Common myeloid progenitor, CD34-positive (primary cell): ENCODE data around the gene ANKRD11.

Source experiments
- CTCF ChIA-PET: fragments of 350-600 bp; sonication (Branson Sonifier 250); formaldehyde crosslinking; loops from one replicate; lab custom pipeline; 2021; ENCODE audit warnings: antibody characterized with exemption; lab: Charles Lee
- POLR2A ChIA-PET: fragments of 350-600 bp; sonication (Branson Sonifier 250); formaldehyde crosslinking; loops from one replicate; lab custom pipeline; 2021; ENCODE audit warnings: antibody characterized with exemption; lab: Charles Lee
- DNase-seq, 3 donors: peaks; one replicate each; pipeline versions ENCODE4 v3.0.0 to v3.0.0-alpha.2; 2013
- H3K27ac ChIP-seq, 2 experiments: 1 replicate in 1 of 2; 2 replicates in 1 of 2; pipeline ENCODE4 v1.7.0; 2013; ENCODE audit warnings: inconsistent platforms in 2 of 2, low read length in 2 of 2, mild to moderate bottlenecking in 2 of 2, low read depth in 1 of 2, moderate library complexity in 1 of 2; ENCODE audit not compliant: severe bottlenecking in 2 of 2, insufficient read depth in 1 of 2, poor library complexity in 1 of 2
- H3K27me3 ChIP-seq, 5 experiments: replicated peaks in 2 of 5; 1 replicate in 3 of 5; 2 replicates in 2 of 5; pipeline versions ENCODE4 v1.6.1 to v1.7.0; 2013; ENCODE audit warnings: low read length in 4 of 5, mild to moderate bottlenecking in 2 of 5, moderate library complexity in 2 of 5, inconsistent platforms in 1 of 5; ENCODE audit not compliant: insufficient read depth in 5 of 5, control insufficient read depth in 4 of 5
- H3K36me3 ChIP-seq, 4 experiments: 1 replicate in 2 of 4; 2 replicates in 2 of 4; pipeline versions ENCODE4 v1.6.1 to v1.7.0; 2013; ENCODE audit warnings: low read length in 3 of 4, control low read depth in 1 of 4, mild to moderate bottlenecking in 1 of 4; ENCODE audit not compliant: control insufficient read depth in 4 of 4, insufficient read depth in 4 of 4
- H3K4me1 ChIP-seq, 4 experiments: 1 replicate in 3 of 4; 2 replicates in 1 of 4; pipeline versions ENCODE4 v1.6.1 to v1.7.1; 2013; ENCODE audit warnings: low read length in 3 of 4, mild to moderate bottlenecking in 3 of 4, control low read depth in 1 of 4, inconsistent platforms in 1 of 4, moderate library complexity in 1 of 4; ENCODE audit not compliant: control insufficient read depth in 4 of 4, insufficient read depth in 4 of 4; ENCODE audit errors: control extremely low read depth in 1 of 4
- H3K4me3 ChIP-seq, 7 experiments: 1 replicate in 4 of 7; 2 replicates in 3 of 7; pipeline versions ENCODE4 v1.5.1 to v1.7.0; 2013; ENCODE audit warnings: mild to moderate bottlenecking in 7 of 7, low read length in 6 of 7, moderate library complexity in 6 of 7, inconsistent platforms in 2 of 7, low read depth in 2 of 7, control low read depth in 1 of 7; ENCODE audit not compliant: insufficient read depth in 4 of 7, control insufficient read depth in 1 of 7; ENCODE audit errors: extremely low read depth in 1 of 7
- H3K9me3 ChIP-seq, 5 experiments: 1 replicate in 4 of 5; 2 replicates in 1 of 5; pipeline versions ENCODE4 v1.6.1 to v1.7.1; 2013; ENCODE audit warnings: low read length in 4 of 5, mild to moderate bottlenecking in 2 of 5, inconsistent platforms in 1 of 5, low read depth in 1 of 5, moderate library complexity in 1 of 5; ENCODE audit not compliant: control insufficient read depth in 4 of 5, insufficient read depth in 2 of 5; ENCODE audit errors: control extremely low read depth in 1 of 5
- WGBS: methylation state at CpG from one replicate; pipeline ENCODE4 v1.1.5; 2013; ENCODE audit not compliant: insufficient coverage; 5-methylcytosine and 5-hydroxymethylcytosine counted together

The ANKRD11 gene

GRCh38 chr16:89411335-89411850 is 79.0 kb downstream of the ANKRD11 start:
- ChIA-PET POLR2A (interaction anchor here (0.6 kb wide), 1 partner anchor 53 kb away, joined by 6 read pairs; no protein-coding TSS in a partner anchor), CTCF (interaction anchor here (1.6 to 2.0 kb wide), 2 partner anchors 8 to 11 kb away, joined by 3 to 6 read pairs; no protein-coding TSS in a partner anchor)
- Histone ChIP-seq H3K4me1 (peaks cover 11 to 81% (median 70%) of the 10 kb centered on the region in 4 experiments), H3K9me3 (no peaks in the 10 kb centered on the region), H3K27me3 (no peaks in the 10 kb centered on the region), H3K4me3 (peak overlapping the region in 1 of 7 experiments; percentile 45), H3K27ac (peak overlapping the region in 1 of 2 experiments; percentile 44), H3K36me3 (peaks cover 0 to 14% (median 1%) of the 10 kb centered on the region in 4 experiments)
- WGBS: 40% methylated on average over 3 of the region's 10 CpGs
- DNase-seq: no peak

DNA sequence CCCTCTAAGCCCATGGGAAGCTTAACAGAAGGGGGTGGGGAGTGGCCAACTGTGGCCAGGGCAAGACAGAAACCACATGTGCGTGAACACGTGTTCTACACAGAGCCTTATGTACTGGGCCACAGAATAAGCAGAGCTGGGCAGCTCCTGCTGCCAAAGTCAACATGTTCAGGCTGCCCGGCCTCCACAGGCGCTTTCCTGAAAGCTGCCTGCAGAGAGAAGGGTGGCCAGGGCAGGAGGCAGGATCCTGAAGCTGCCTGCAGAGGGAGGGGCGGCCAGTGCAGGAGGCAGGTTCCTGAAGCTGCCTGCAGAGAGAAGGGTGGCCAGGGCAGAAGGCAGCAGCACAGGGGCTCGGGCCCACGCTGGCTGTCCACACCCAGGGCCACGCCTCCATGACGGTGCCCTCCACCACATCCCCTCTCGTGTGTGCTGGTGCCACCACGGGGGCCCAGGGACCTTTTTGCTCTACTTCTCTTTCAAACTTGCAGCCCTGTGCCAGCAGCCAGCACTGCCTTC is 79.5 kb downstream of the ANKRD11 start:
- peaks cover 0 to 9% (median under 1%) of the 10 kb centered on the region in 4 experiments for H3K36me3 ChIP-seq
- ChIA-PET POLR2A (interaction anchor here (0.6 to 1.0 kb wide), 2 partner anchors 15 to 21 kb away, joined by 3 read pairs; no protein-coding TSS in a partner anchor), CTCF (interaction anchor here (0.8 to 2.0 kb wide), 6 partner anchors 9 to 101 kb away, joined by 3 to 6 read pairs (median 3); no protein-coding TSS in a partner anchor)
- H3K9me3 ChIP-seq: no peaks in the 10 kb centered on the region
- H3K27me3 ChIP-seq: no peaks in the 10 kb centered on the region
- H3K4me3 ChIP-seq: peak overlapping the region in 1 of 7 experiments; percentile 45
- DNase-seq: peak in 2 of 3 donors; percentile 75 to 83
- H3K4me1 ChIP-seq: peaks cover 11 to 86% (median 75%) of the 10 kb centered on the region in 4 experiments
- peak overlapping the region in 1 of 2 experiments; percentile 44 for H3K27ac ChIP-seq
- WGBS: 21% methylated on average over 11 of the region's 11 CpGs

- no peaks in the 10 kb centered on the region for H3K9me3 ChIP-seq
- CTCF ChIA-PET: interaction anchor here (0.8 to 2.0 kb wide), 7 partner anchors 10 to 101 kb away, joined by 3 to 8 read pairs (median 3); no protein-coding TSS in a partner anchor
- H3K36me3 ChIP-seq: peaks cover 0 to 7% (median 0%) of the 10 kb centered on the region in 4 experiments
- H3K4me3 ChIP-seq: peak overlapping the region in 1 of 7 experiments; percentile 45
- H3K4me1 ChIP-seq: peaks cover 11 to 91% (median 77%) of the 10 kb centered on the region in 4 experiments
- POLR2A ChIA-PET: interaction anchor here (0.6 to 1.0 kb wide), 2 partner anchors 14 to 22 kb away, joined by 3 read pairs; no protein-coding TSS in a partner anchor
- peak in 2 of 3 donors; percentile 23 to 34 for DNase-seq
- no peaks in the 10 kb centered on the region for H3K27me3 ChIP-seq
- H3K27ac ChIP-seq: peak overlapping the region in 1 of 2 experiments; percentile 22
- 83% methylated on average over 1 of the region's 6 CpGs for WGBS
Observed at GRCh38 chr16:89410322-89410721, 80.0 kb downstream of the ANKRD11 start.

DNA sequence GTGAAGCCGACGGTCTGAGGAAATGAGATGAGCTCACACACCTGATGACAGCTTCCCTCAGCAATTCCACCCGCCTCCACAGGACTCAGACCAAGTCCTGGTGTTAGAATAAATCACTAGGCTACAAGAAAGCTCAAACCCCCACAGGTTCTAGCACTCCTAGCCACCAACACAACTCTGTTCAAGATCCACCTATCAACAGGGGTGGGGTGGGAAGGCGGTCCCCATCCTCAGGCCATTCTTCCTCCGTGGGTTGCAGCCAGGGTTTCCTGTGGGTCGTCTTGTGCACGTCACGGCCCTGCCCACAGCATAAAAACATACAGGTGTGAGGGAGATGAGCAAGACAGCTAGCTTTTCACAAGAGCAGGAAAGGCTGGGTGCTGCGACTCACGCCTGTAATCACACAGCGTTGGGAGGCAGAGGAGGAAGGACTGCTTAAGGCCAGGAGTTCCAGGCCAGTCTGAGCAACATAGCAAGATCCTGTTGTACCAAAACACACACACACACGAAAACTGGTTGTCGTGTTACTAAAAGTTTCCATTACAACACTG is 81.1 kb downstream of the ANKRD11 start:
- Histone ChIP-seq H3K9me3 (no peaks in the 10 kb centered on the region), H3K36me3 (peaks cover 0 to 2% (median 0%) of the 10 kb centered on the region in 4 experiments), H3K27ac (no peak overlapping the region), H3K4me1 (peaks cover 12 to 94% (median 81%) of the 10 kb centered on the region in 4 experiments), H3K4me3 (no peak overlapping the region), H3K27me3 (no peaks in the 10 kb centered on the region)
- CTCF ChIA-PET: interaction anchor here (0.6 to 1.7 kb wide), 4 partner anchors 10 to 27 kb away, joined by 3 to 8 read pairs (median 3); no protein-coding TSS in a partner anchor
- DNase-seq: peak in 2 of 3 donors; percentile 25 to 40
- 61% methylated on average over 7 of the region's 13 CpGs for WGBS
- POLR2A ChIA-PET: no interaction called here

DNA sequence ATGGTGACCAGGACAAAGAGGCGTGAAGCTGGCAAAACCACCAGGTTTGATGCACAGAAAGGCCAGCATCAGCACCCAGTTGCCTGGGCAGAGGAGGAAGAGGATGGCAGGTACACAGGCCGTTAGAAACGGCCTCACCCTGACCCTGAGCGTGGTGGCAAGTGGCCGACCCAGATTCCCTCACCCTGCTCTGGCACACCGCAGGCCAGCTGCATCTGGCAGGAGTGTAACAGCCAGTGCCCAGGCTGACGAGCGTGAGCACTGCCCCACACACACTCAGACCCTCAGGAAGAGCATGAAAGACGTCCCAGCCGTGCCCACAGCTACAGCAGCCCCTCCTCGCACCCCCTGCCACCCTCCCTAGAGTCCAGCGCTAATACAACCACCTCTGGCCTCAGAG is 82.0 kb downstream of the ANKRD11 start:
- H3K27ac ChIP-seq: peak overlapping the region in 1 of 2 experiments; percentile 58
- H3K36me3 ChIP-seq: no peaks in the 10 kb centered on the region
- POLR2A ChIA-PET: no interaction called here
- 63% methylated on average over 8 of the region's 12 CpGs for WGBS
- peaks cover 14 to 94% (median 83%) of the 10 kb centered on the region in 4 experiments for H3K4me1 ChIP-seq
- DNase-seq: no peak
- H3K9me3 ChIP-seq: no peaks in the 10 kb centered on the region
- no peak overlapping the region for H3K4me3 ChIP-seq
- CTCF ChIA-PET: interaction anchor here (0.8 to 1.4 kb wide), 5 partner anchors 11 to 73 kb away, joined by 3 read pairs; no protein-coding TSS in a partner anchor
- H3K27me3 ChIP-seq: no peaks in the 10 kb centered on the region

DNA sequence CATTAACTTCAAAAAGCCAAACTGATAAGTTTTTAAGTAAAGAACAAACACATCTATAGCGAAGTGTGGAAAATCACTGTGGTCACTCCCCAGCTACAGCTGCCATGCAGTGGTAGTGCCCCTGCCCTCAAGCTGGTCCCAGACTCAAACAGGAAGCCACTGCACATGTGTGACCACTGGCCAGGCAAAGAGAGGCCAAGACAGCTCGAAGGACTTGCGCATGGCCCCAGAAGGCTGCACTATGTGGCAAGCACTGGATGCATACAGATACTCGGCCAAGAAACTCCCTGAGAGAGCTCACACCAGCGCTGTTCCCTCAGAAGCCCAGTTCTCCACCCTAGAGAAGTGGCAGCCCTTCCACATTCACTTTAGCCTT is 82.4 kb downstream of the ANKRD11 start:
- 86% methylated on average over 5 of the region's 5 CpGs for WGBS
- no peaks in the 10 kb centered on the region for H3K36me3 ChIP-seq
- H3K27ac ChIP-seq: peak overlapping the region in 1 of 2 experiments; percentile 58
- CTCF ChIA-PET: interaction anchor here (1.2 to 1.4 kb wide), 3 partner anchors 20 to 72 kb away, joined by 3 read pairs; no protein-coding TSS in a partner anchor
- H3K4me3 ChIP-seq: peak overlapping the region in 1 of 7 experiments; percentile 25
- no peaks in the 10 kb centered on the region for H3K27me3 ChIP-seq
- no peaks in the 10 kb centered on the region for H3K9me3 ChIP-seq
- peaks cover 14 to 94% (median 85%) of the 10 kb centered on the region in 4 experiments for H3K4me1 ChIP-seq
- DNase-seq: peak in 2 of 3 donors; percentile 23 to 35
- POLR2A ChIA-PET: no interaction called here
